Right ventricle myocardium inferior (tissue), 1 donor: Measurements from ENCODE around the gene LRRC4C. TPM values are rescaled to one million over a fixed set of nuclear protein-coding genes. Genes with fewer than 3 reads are reported as not detected.

ENCODE experiments used
- ATAC-seq: fragments of 200-7000 bp; cut with Tn5 transposase; one replicate; pipeline ENCODE4 v1.9.1; 2020; ENCODE audit warnings: mild to moderate bottlenecking, moderate library complexity
- DNase-seq: peaks from one replicate; pipeline ENCODE4 v3.0.0; 2021; ENCODE audit errors: missing footprints
- intact Hi-C: fragments of 100-400 bp; cut with DNase I; formaldehyde crosslinking; loops from one replicate; pipeline ENCODE4 v1.11.0; 2022
- long read RNA-seq: library from polyadenylated mRNA; unstranded; transcript quantifications from one replicate; pipeline ENCODE4 v2.0.0, GENCODE V29; 2021
- total RNA-seq: library from RNA; stranded (reverse); fragmentation: NEBNext Ultra II Directional; extraction: Animal tissue kit (Norgen Biotek cat#: 25700); gene quantifications from one replicate; pipeline ENCODE4 v1.2.1, GENCODE V29; 2021
- donor health status: DM: no; HTN: yes; CAD: no; lungs with severe emphysema.

LRRC4C gene
- total RNA-seq = 1.0 TPM
- long read RNA-seq = 0 reads

GRCh38 chr11:41459465-41460401 lies at the start of gene LRRC4C:
LRRC4C (minus strand) TSS chr11:41459652.
- no peak for ATAC-seq
- DNase-seq = no peak
- intact Hi-C loops = loop anchor here (5.0 to 10.0 kb wide), 2 partner anchors 1065 to 1823 kb away; no protein-coding TSS in a partner anchor

GRCh38 chr11:41508121-41508520 lies 48.7 kb upstream of the LRRC4C start:
- no peak for DNase-seq
- no peak for ATAC-seq
- intact Hi-C loops = no loop called here

GRCh38 chr11:41499429-41499828 lies 40.0 kb upstream of the LRRC4C start:
- no peak for DNase-seq
- intact Hi-C loops = no loop called here
- no peak for ATAC-seq

GRCh38 chr11:41498726-41499125 lies 39.3 kb upstream of the LRRC4C start:
- no peak for DNase-seq
- no peak for ATAC-seq

GRCh38 chr11:41497974-41498373 lies 38.5 kb upstream of the LRRC4C start:
- intact Hi-C loops = no loop called here
- no peak for DNase-seq
- no peak for ATAC-seq

More at GRCh38 chr11:41498726-41499125, 39.3 kb upstream of the LRRC4C start:
- intact Hi-C loops = no loop called here

GRCh38 chr11:41494716-41495115 lies 35.3 kb upstream of the LRRC4C start:
- DNase-seq (no peak), ATAC-seq (no peak)
- intact Hi-C loops = no loop called here

- ATAC-seq (no peak), DNase-seq (no peak)
- intact Hi-C loops = no loop called here
Measured at GRCh38 chr11:41486424-41486823, 27.0 kb upstream of the LRRC4C start.

GRCh38 chr11:41483956-41484355 lies 24.5 kb upstream of the LRRC4C start:
- intact Hi-C loops = no loop called here
- no peak for DNase-seq
- ATAC-seq = no peak

- no peak for ATAC-seq
- intact Hi-C loops = no loop called here
- no peak for DNase-seq
Measured at GRCh38 chr11:41479179-41479578, 19.7 kb upstream of the LRRC4C start.

- no peak for ATAC-seq
- intact Hi-C loops = loop anchor here (10.0 kb wide), 1 partner anchor 1064 kb away; no protein-coding TSS in a partner anchor
- DNase-seq = no peak
Measured at GRCh38 chr11:41461057-41461681, 1.7 kb upstream of the LRRC4C start.

GRCh38 chr11:41458641-41459040 lies 811 bp downstream of the LRRC4C start:
- DNase-seq (no peak), ATAC-seq (no peak)
- intact Hi-C loops = loop anchor here (5.0 kb wide), 1 partner anchor 1824 kb away; no protein-coding TSS in a partner anchor

GRCh38 chr11:41458154-41458553 lies 1.3 kb downstream of the LRRC4C start:
- intact Hi-C loops = loop anchor here (5.0 kb wide), 1 partner anchor 1824 kb away; no protein-coding TSS in a partner anchor
- DNase-seq = no peak
- ATAC-seq = no peak

- ATAC-seq (no peak), DNase-seq (no peak)
- intact Hi-C loops = loop anchor here (5.0 kb wide), 1 partner anchor 1825 kb away; no protein-coding TSS in a partner anchor
Measured at GRCh38 chr11:41457216-41458014, 2.0 kb downstream of the LRRC4C start.

- no peak for ATAC-seq
Measured at GRCh38 chr11:41456269-41456668, 3.2 kb downstream of the LRRC4C start.

GRCh38 chr11:41451011-41451410 lies 8.4 kb downstream of the LRRC4C start:
- intact Hi-C loops = no loop called here
- DNase-seq = no peak
- no peak for ATAC-seq

More at GRCh38 chr11:41456269-41456668, 3.2 kb downstream of the LRRC4C start:
- intact Hi-C loops = loop anchor here (5.0 kb wide), 1 partner anchor 1826 kb away; no protein-coding TSS in a partner anchor
- no peak for DNase-seq

GRCh38 chr11:41449483-41450050 lies 9.9 kb downstream of the LRRC4C start:
- intact Hi-C loops = no loop called here
- ATAC-seq (no peak), DNase-seq (no peak)

GRCh38 chr11:41446566-41446965 lies 12.9 kb downstream of the LRRC4C start:
- intact Hi-C loops = no loop called here
- ATAC-seq (no peak), DNase-seq (no peak)

GRCh38 chr11:41446107-41446506 lies 13.3 kb downstream of the LRRC4C start:
- ATAC-seq (no peak), DNase-seq (no peak)
- intact Hi-C loops = no loop called here
